NCI-H2196 (cell line): ENCODE data around the gene SCAF8.

ENCODE experiments used
- DNase-seq: peaks from one replicate; lab custom pipeline; 2025; ENCODE audit not compliant: unreplicated experiment; lab: John Stamatoyannopoulos, UW

SCAF8 gene

GRCh38 chr6:154878871-154879491 lies 145.8 kb downstream of the SCAF8 start:
- DNase-seq, result no peak

GRCh38 chr6:154882107-154882506 lies 148.9 kb downstream of the SCAF8 start:
- no peak for DNase-seq
